Gastroesophageal sphincter (tissue), 4 donors: ENCODE results near the gene XBP1. TPM values are rescaled to one million over a fixed set of nuclear protein-coding genes. Genes with fewer than 3 reads are reported as not detected.
"Not testable (repeated sequence)": the region's sequence is repeated elsewhere in the genome, so short reads cannot be mapped to it uniquely, and the experiment has no call there.

Experiments used
- ATAC-seq: fragments of 150-250 bp; one replicate; pipeline ENCODE4 v1.9.1; 2016; ENCODE audit warnings: mild to moderate bottlenecking, moderate library complexity
- H3K27ac ChIP-seq, 4 donors: fragments of 200-600 bp; sonication (generic) in 3 of 4; 1 replicate in 3 of 4; 2 replicates in 1 of 4; pipeline ENCODE4 v1.5.1; 2016 to 2019
- H3K27me3 ChIP-seq: fragments of 200-600 bp; sonication (generic); one replicate; pipeline ENCODE4 v1.5.1; 2019
- H3K36me3 ChIP-seq, 2 donors: fragments of 200-600 bp; sonication (generic); one replicate each; pipeline ENCODE4 v1.5.1; 2019; ENCODE audit warnings: control low read depth in 1 of 2
- H3K4me1 ChIP-seq, 3 donors: fragments of 200-600 bp; sonication (generic); 1 replicate in 2 of 3; 2 replicates in 1 of 3; pipeline ENCODE4 v1.5.1; 2016 to 2019; ENCODE audit warnings: control low read depth in 2 of 3
- H3K4me3 ChIP-seq, 2 donors: fragments of 200-600 bp; sonication (generic); one replicate each; pipeline ENCODE4 v1.5.1; 2019; ENCODE audit warnings: mild to moderate bottlenecking in 1 of 2, moderate library complexity in 1 of 2
- H3K9me3 ChIP-seq, 3 donors: fragments of 200-600 bp; sonication (generic); one replicate each; pipeline ENCODE4 v1.5.1; 2017 to 2019; ENCODE audit warnings: control low read depth in 2 of 3
- CTCF ChIP-seq, 4 experiments: fragments of 200-600 bp in 2 of 4; fragments of 450-650 bp in 2 of 4; sonication (generic) in 1 of 4; IDR thresholded peaks; one replicate each; pipeline ENCODE4 v1.5.1; 2017 to 2019; ENCODE audit warnings: antibody characterized with exemption in 4 of 4, mild to moderate bottlenecking in 2 of 4, moderate library complexity in 2 of 4
- EP300 ChIP-seq: sonication (generic); formaldehyde crosslinking; IDR thresholded peaks from one replicate; pipeline ENCODE4 v1.6.1; 2017; ENCODE audit warnings: antibody characterized with exemption, mild to moderate bottlenecking
- POLR2A ChIP-seq, 2 donors: fragments of 450-650 bp; IDR thresholded peaks; one replicate each; pipeline ENCODE4 v1.6.1; 2017; ENCODE audit warnings: antibody characterized with exemption in 2 of 2, mild to moderate bottlenecking in 2 of 2, moderate library complexity in 1 of 2
- POLR2AphosphoS5 ChIP-seq: sonication (generic); formaldehyde crosslinking; IDR thresholded peaks from one replicate; pipeline ENCODE4 v1.6.1; 2017; ENCODE audit warnings: antibody characterized with exemption
- WGBS, 2 donors: methylation state at CpG; one replicate each; pipeline ENCODE4 v1.1.5; 2018; ENCODE audit warnings: low coverage in 1 of 2; 5-methylcytosine and 5-hydroxymethylcytosine counted together
- total RNA-seq, 4 donors: library from RNA; depleted of rRNA; stranded (reverse); fragments of >200 nt; gene quantifications; one replicate each; pipeline ENCODE4 v1.1.0, GENCODE V29; 2016

XBP1 gene
- 100 to 1,000 TPM in 2 of 4 donors, 10 to 100 TPM in 2; 55.9 to 129 (median 92.3) TPM for total RNA-seq

GRCh38 chr22:28800308-28801041 lies at the start of gene XBP1:
XBP1 (minus strand) TSS chr22:28800569.
- peaks cover 0 to 62% (median 16%) of the 10 kb centered on the region in 3 donors for H3K4me1 ChIP-seq
- peak within 1 kb of the TSS; percentile 82 to 91 for H3K4me3 ChIP-seq
- peak within 1 kb of the TSS; percentile 97 to 100 (median 98) for H3K27ac ChIP-seq
- H3K36me3 ChIP-seq = peaks cover 0 to 26% of the 10 kb centered on the region in 2 donors
- TF ChIP-seq EP300 (peak; percentile 10), POLR2A (IDR thresholded peaks at IDR 0.05) (peak; percentile 99 to 100), POLR2AphosphoS5 (peak; percentile 98), CTCF (IDR thresholded peaks at IDR 0.05) (no peak)
- peak; percentile 96 for ATAC-seq
- WGBS, 2 donors = 0% methylated on average over 19 of the region's 78 CpGs; no CpG with 5 or more reads in 1 of the 2 donors
- no peaks in the 10 kb centered on the region for H3K9me3 ChIP-seq
- no peaks in the 10 kb centered on the region for H3K27me3 ChIP-seq

- no peaks in the 10 kb centered on the region for H3K4me1 ChIP-seq
- WGBS, 2 donors = 88 to 100% methylated on average over 1 to 2 of the region's 2 CpGs
- H3K9me3 ChIP-seq = peaks cover 0 to 19% (median 0%) of the 10 kb centered on the region in 3 donors
- H3K27ac ChIP-seq = no peak overlapping the region
- TF ChIP-seq CTCF (IDR thresholded peaks at IDR 0.05) = no peak
- TF ChIP-seq EP300 = no peak
- TF ChIP-seq POLR2A (IDR thresholded peaks at IDR 0.05) = no peak
- TF ChIP-seq POLR2AphosphoS5 = no peak
- no peaks in the 10 kb centered on the region for H3K27me3 ChIP-seq
- H3K36me3 ChIP-seq = no peaks in the 10 kb centered on the region
- H3K4me3 ChIP-seq = no peak overlapping the region
- ATAC-seq = no peak
Observed at GRCh38 chr22:28846994-28847393, 46.6 kb upstream of the XBP1 start.

- H3K27ac ChIP-seq, H3K4me1 ChIP-seq, H3K36me3 ChIP-seq, H3K27me3 ChIP-seq, H3K4me3 ChIP-seq, ATAC-seq: not testable (repeated sequence)
- H3K9me3 ChIP-seq = peaks cover 0 to 19% (median 0%) of the 10 kb centered on the region in 3 donors
- 94 to 100% methylated on average over 1 to 2 of the region's 2 CpGs for WGBS, 2 donors
Observed at GRCh38 chr22:28844277-28844676, 43.9 kb upstream of the XBP1 start.

GRCh38 chr22:28843633-28844032 lies 43.3 kb upstream of the XBP1 start:
- peaks cover 0 to 19% (median 0%) of the 10 kb centered on the region in 3 donors for H3K9me3 ChIP-seq
- H3K4me1 ChIP-seq = no peaks in the 10 kb centered on the region
- H3K27ac ChIP-seq = no peak overlapping the region
- H3K36me3 ChIP-seq = no peaks in the 10 kb centered on the region
- no peak for ATAC-seq
- no peak for TF ChIP-seq POLR2AphosphoS5
- TF ChIP-seq EP300 = no peak
- no peak for TF ChIP-seq CTCF (IDR thresholded peaks at IDR 0.05)
- no peak for TF ChIP-seq POLR2A (IDR thresholded peaks at IDR 0.05)
- no peaks in the 10 kb centered on the region for H3K27me3 ChIP-seq
- no peak overlapping the region for H3K4me3 ChIP-seq
- WGBS, 2 donors = 87 to 94% methylated on average over 2 of the region's 2 CpGs

GRCh38 chr22:28841111-28841510 lies 40.7 kb upstream of the XBP1 start:
- H3K36me3 ChIP-seq = no peaks in the 10 kb centered on the region
- ATAC-seq = no peak
- no peak for TF ChIP-seq POLR2AphosphoS5
- TF ChIP-seq EP300 = no peak
- no peak for TF ChIP-seq POLR2A (IDR thresholded peaks at IDR 0.05)
- TF ChIP-seq CTCF (IDR thresholded peaks at IDR 0.05) = no peak
- no peak overlapping the region for H3K4me3 ChIP-seq
- H3K4me1 ChIP-seq = no peaks in the 10 kb centered on the region
- no peaks in the 10 kb centered on the region for H3K27me3 ChIP-seq
- WGBS, 2 donors = 87 to 100% methylated on average over 3 to 5 of the region's 5 CpGs
- no peak overlapping the region for H3K27ac ChIP-seq
- H3K9me3 ChIP-seq = peaks cover 0 to 1% (median 0%) of the 10 kb centered on the region in 3 donors
